NT2/D1 (cell line): Measurements from ENCODE around the gene POLR1A.

Experiments used
- SUZ12 ChIP-seq: IDR thresholded peaks from 2 replicates; pipeline ENCODE4 v1.6.1; 2011; ENCODE audit not compliant: insufficient read length, insufficient read depth; ENCODE audit errors: extremely low read depth
- YY1 ChIP-seq: IDR thresholded peaks from 2 replicates; pipeline ENCODE4 v1.6.1; 2011; ENCODE audit not compliant: insufficient read length, insufficient read depth
- ZNF274 ChIP-seq: IDR thresholded peaks from 2 replicates; pipeline ENCODE4 v1.6.1; 2011; ENCODE audit warnings: mild to moderate bottlenecking, low read depth, low read length

DNA sequence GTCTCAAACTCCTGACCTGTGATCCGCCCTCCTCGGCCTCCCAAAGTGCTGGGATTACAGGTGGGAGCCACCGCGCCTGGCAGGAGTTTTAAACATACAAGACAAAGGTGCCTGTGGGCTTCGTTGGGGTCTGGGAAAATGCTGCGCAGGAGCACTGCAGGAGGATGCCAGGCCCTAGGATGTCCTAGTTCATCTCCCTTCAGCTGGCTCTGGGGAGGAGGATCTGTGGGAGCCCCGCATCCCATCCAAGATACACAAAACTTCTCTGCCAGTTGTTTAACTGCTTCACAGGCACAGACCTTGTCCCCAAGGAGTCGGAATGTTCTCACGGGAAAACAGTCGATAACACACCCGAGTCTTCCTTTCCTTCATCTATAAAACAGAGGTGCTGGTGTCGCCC lies 89.1 kb downstream of the POLR1A start:
- TF ChIP-seq YY1 (no peak), ZNF274 (no peak), SUZ12 (no peak)
